Osteocyte (in vitro differentiated cells): ENCODE data around the gene NPAS4. TPM values are rescaled to one million over a fixed set of nuclear protein-coding genes. Genes with fewer than 3 reads are reported as not detected.
A peak's percentile ranks its signal among the peaks of the same experiment; 100 is the strongest.
"Not testable (repeated sequence)": the region's sequence is repeated elsewhere in the genome, so short reads cannot be mapped to it uniquely, and the experiment has no call there.

Experiments
- DNase-seq: peaks from one replicate; pipeline ENCODE4 v3.0.0; 2021; ENCODE audit warnings: mixed read lengths; ENCODE audit not compliant: unreplicated experiment; ENCODE audit errors: extremely low spot score
- H3K27ac Mint-ChIP-seq: one replicate; pipeline ENCODE4 v1.8.0; 2021; ENCODE audit warnings: mild to moderate bottlenecking, mixed read lengths; ENCODE audit not compliant: unreplicated experiment
- H3K27me3 Mint-ChIP-seq: one replicate; pipeline ENCODE4 v1.8.0; 2021; ENCODE audit warnings: mixed read lengths; ENCODE audit not compliant: unreplicated experiment
- H3K36me3 Mint-ChIP-seq: one replicate; pipeline ENCODE4 v1.8.0; 2021; ENCODE audit warnings: mixed read lengths; ENCODE audit not compliant: unreplicated experiment
- H3K4me1 Mint-ChIP-seq: one replicate; pipeline ENCODE4 v1.8.0; 2021; ENCODE audit warnings: mixed read lengths; ENCODE audit not compliant: unreplicated experiment
- H3K4me3 Mint-ChIP-seq: one replicate; pipeline ENCODE4 v1.8.0; 2021; ENCODE audit warnings: mild to moderate bottlenecking, moderate library complexity, mixed read lengths; ENCODE audit not compliant: unreplicated experiment
- H3K9me3 Mint-ChIP-seq: one replicate; pipeline ENCODE4 v1.8.0; 2021; ENCODE audit warnings: mixed read lengths; ENCODE audit not compliant: unreplicated experiment
- CTCF ChIP-seq: fragments of 200-600 bp; sonication (generic); IDR thresholded peaks from 2 replicates; pipeline ENCODE4 v1.5.0; 2021; ENCODE audit warnings: antibody characterized with exemption, mild to moderate bottlenecking, moderate library complexity
- total RNA-seq: library from RNA; stranded (reverse); gene quantifications from 2 replicates; pipeline ENCODE4 v1.2.1, GENCODE V29; 2021

The NPAS4 gene
- total RNA-seq, 1 donor from 2014 or later: 0.11 TPM

- DNase-seq: peak; percentile 89
- no peaks in the 10 kb centered on the region for H3K9me3 Mint-ChIP-seq
- peaks cover 7% of the 10 kb centered on the region for H3K36me3 Mint-ChIP-seq
- H3K27me3 Mint-ChIP-seq: no peaks in the 10 kb centered on the region
- peak; percentile 83 for TF ChIP-seq CTCF
- no peak overlapping the region for H3K4me3 Mint-ChIP-seq
- H3K4me1 Mint-ChIP-seq: no peaks in the 10 kb centered on the region
- no peak overlapping the region for H3K27ac Mint-ChIP-seq
Observed at GRCh38 chr11:66429983-66430602, 9.3 kb downstream of the NPAS4 start.

- DNase-seq, H3K27me3 Mint-ChIP-seq, H3K9me3 Mint-ChIP-seq, H3K4me3 Mint-ChIP-seq, H3K27ac Mint-ChIP-seq, H3K4me1 Mint-ChIP-seq: not testable (repeated sequence)
- H3K36me3 Mint-ChIP-seq: peaks cover 16% of the 10 kb centered on the region
Observed at GRCh38 chr11:66431287-66431686, 10.5 kb downstream of the NPAS4 start.

- H3K27me3 Mint-ChIP-seq, DNase-seq, H3K9me3 Mint-ChIP-seq, H3K27ac Mint-ChIP-seq, H3K4me1 Mint-ChIP-seq, H3K4me3 Mint-ChIP-seq: not testable (repeated sequence)
- H3K36me3 Mint-ChIP-seq: peaks cover 22% of the 10 kb centered on the region
Observed at GRCh38 chr11:66431871-66432329, 11.1 kb downstream of the NPAS4 start.

- no peak for TF ChIP-seq CTCF
- Mint-ChIP-seq H3K4me1 (peaks cover 3% of the 10 kb centered on the region), H3K36me3 (peaks cover 22% of the 10 kb centered on the region), H3K9me3 (no peaks in the 10 kb centered on the region), H3K27me3 (no peaks in the 10 kb centered on the region), H3K27ac (no peak overlapping the region), H3K4me3 (no peak overlapping the region)
- no peak for DNase-seq
Observed at GRCh38 chr11:66432597-66432996, 11.8 kb downstream of the NPAS4 start.

- Mint-ChIP-seq H3K36me3 (peaks cover 18% of the 10 kb centered on the region), H3K4me3 (peak overlapping the region; percentile 89), H3K9me3 (peaks cover 1% of the 10 kb centered on the region), H3K4me1 (peaks cover 10% of the 10 kb centered on the region), H3K27ac (peak overlapping the region; percentile 95), H3K27me3 (peaks cover under 1% of the 10 kb centered on the region)
- DNase-seq: no peak
- no peak for TF ChIP-seq CTCF
Observed at GRCh38 chr11:66437979-66438503, 17.2 kb downstream of the NPAS4 start.

GRCh38 chr11:66438504-66439466 lies 17.9 kb downstream of the NPAS4 start, which contains the start of gene MRPL11:
Gene MRPL11 (minus strand): TSS chr11:66438848. CDS start chr11:66438754, 94 bp downstream.
- peak; percentile 93 for DNase-seq
- Mint-ChIP-seq H3K4me3 (peak within 1 kb of the TSS; percentile 89), H3K36me3 (peaks cover 18% of the 10 kb centered on the region), H3K9me3 (peaks cover 9% of the 10 kb centered on the region), H3K27ac (peak within 1 kb of the TSS; percentile 95), H3K4me1 (peaks cover 10% of the 10 kb centered on the region), H3K27me3 (peaks cover 4% of the 10 kb centered on the region)
- peak; percentile 73 for TF ChIP-seq CTCF

GRCh38 chr11:66440101-66440939 lies 19.5 kb downstream of the NPAS4 start:
- H3K4me1 Mint-ChIP-seq: peaks cover 10% of the 10 kb centered on the region
- not testable (repeated sequence) for H3K27ac Mint-ChIP-seq, H3K27me3 Mint-ChIP-seq, H3K9me3 Mint-ChIP-seq, DNase-seq, H3K4me3 Mint-ChIP-seq
- H3K36me3 Mint-ChIP-seq: peaks cover 13% of the 10 kb centered on the region
